Suppressor macrophage (primary cell): ENCODE measurements around the gene CRYGS.
"Not testable (repeated sequence)": the region's sequence is repeated elsewhere in the genome, so short reads cannot be mapped to it uniquely, and the experiment has no call there.

Experiments
- DNase-seq, 4 experiments: peaks; one replicate each; pipeline ENCODE4 v3.0.0-alpha.2; 2020 to 2022
- total RNA-seq, 17 experiments: gene quantifications; one replicate each; lab custom pipeline; 2026; ENCODE audit warnings: mixed read lengths in 6 of 17, inconsistent platforms in 3 of 17; lab: John Stamatoyannopoulos, UW

CRYGS gene
- total RNA-seq, result 0.17 to 2.4 (median 1.0) reads per million in 17 experiments

- DNase-seq, result no peak
Measured at GRCh38 chr3:186544281-186544680, at the start of gene CRYGS. Gene CRYGS, minus strand, starts transcription at chr3:186544380. Its CDS starts 54 bp downstream, at chr3:186544326.

GRCh38 chr3:186593862-186594261 is 49.7 kb upstream of the CRYGS start:
- DNase-seq, result no peak

GRCh38 chr3:186592682-186593081 is 48.5 kb upstream of the CRYGS start:
- DNase-seq, result no peak

- no peak for DNase-seq
Measured at GRCh38 chr3:186590580-186591295, 46.6 kb upstream of the CRYGS start.

GRCh38 chr3:186589856-186590579 is 45.8 kb upstream of the CRYGS start:
- no peak for DNase-seq

GRCh38 chr3:186589121-186589520 is 44.9 kb upstream of the CRYGS start:
- DNase-seq, result no peak

- DNase-seq, result no peak
Measured at GRCh38 chr3:186588632-186589031, 44.5 kb upstream of the CRYGS start.

GRCh38 chr3:186587183-186587582 is 43.0 kb upstream of the CRYGS start:
- no peak for DNase-seq

GRCh38 chr3:186586245-186586644 is 42.1 kb upstream of the CRYGS start:
- not testable (repeated sequence) for DNase-seq

- no peak for DNase-seq
Measured at GRCh38 chr3:186583831-186584230, 39.7 kb upstream of the CRYGS start.

GRCh38 chr3:186582541-186582940 is 38.4 kb upstream of the CRYGS start:
- no peak for DNase-seq

GRCh38 chr3:186580785-186581184 is 36.6 kb upstream of the CRYGS start:
- no peak for DNase-seq

- peak in 3 of 4 experiments; percentile 8 to 66 (median 59) for DNase-seq
Measured at GRCh38 chr3:186577521-186577920, 33.3 kb upstream of the CRYGS start.

- DNase-seq, result peak in 2 of 4 experiments; percentile 17 to 24
Measured at GRCh38 chr3:186571644-186572013, 27.4 kb upstream of the CRYGS start.

- DNase-seq, result peak in 1 of 4 experiments; percentile 1
Measured at GRCh38 chr3:186570941-186571643, 26.9 kb upstream of the CRYGS start.

GRCh38 chr3:186570096-186570940 is 26.1 kb upstream of the CRYGS start, which contains the start of gene DNAJB11:
Gene DNAJB11, plus strand, starts transcription at chr3:186570720. Its CDS starts 178 bp downstream, at chr3:186570898.
- peak; percentile 99 to 100 (median 99) for DNase-seq

- no peak for DNase-seq
Measured at GRCh38 chr3:186569779-186570095, 25.6 kb upstream of the CRYGS start.

GRCh38 chr3:186569361-186569760 is 25.2 kb upstream of the CRYGS start:
- not testable (repeated sequence) for DNase-seq

GRCh38 chr3:186567072-186567921 is 23.1 kb upstream of the CRYGS start, which contains the start of gene TBCCD1:
Gene TBCCD1, minus strand, starts transcription at chr3:186567339. Its CDS starts 3,010 bp downstream, at chr3:186564329.
- DNase-seq, result peak; percentile 89 to 95 (median 94)

- DNase-seq, result no peak
Measured at GRCh38 chr3:186566772-186567071, 22.5 kb upstream of the CRYGS start.

GRCh38 chr3:186564586-186564985 is 20.4 kb upstream of the CRYGS start:
- DNase-seq, result no peak
